ENCODE data around the gene GALNT14.

DNA sequence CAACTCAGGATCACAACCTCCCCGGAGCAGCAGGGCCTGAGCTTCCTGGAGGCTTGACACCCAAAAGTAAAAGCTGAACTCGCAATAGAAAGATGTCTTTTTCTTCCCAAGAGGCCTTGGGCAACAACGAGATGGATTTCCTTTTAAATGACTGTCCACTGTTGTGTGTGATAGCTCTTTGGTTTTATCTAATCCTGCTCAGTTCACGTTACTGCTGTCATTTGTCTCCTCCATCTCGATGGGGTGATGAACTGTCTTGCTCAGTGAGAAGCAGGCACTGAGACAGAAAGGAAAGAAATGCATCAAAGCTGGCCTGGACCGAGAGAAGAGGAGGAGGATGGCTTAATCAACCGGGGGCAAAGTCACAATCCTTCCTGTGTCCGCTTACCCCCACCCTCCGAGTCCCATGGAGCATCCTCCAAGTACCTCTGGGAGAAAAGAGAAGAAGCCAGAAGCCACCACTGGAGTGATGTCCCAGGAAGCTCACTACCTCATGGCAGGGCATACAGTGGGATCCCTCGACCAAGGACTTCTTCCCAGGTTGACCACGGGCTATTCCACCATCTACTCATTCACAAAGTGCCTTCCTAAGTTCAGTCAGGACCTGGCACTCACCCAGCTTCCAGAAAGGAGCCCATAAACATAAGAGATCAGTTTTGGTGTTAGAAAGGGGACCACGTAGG, 68.5 kb downstream of the GALNT14 start:
- TF ChIP-seq, protein P1, sequence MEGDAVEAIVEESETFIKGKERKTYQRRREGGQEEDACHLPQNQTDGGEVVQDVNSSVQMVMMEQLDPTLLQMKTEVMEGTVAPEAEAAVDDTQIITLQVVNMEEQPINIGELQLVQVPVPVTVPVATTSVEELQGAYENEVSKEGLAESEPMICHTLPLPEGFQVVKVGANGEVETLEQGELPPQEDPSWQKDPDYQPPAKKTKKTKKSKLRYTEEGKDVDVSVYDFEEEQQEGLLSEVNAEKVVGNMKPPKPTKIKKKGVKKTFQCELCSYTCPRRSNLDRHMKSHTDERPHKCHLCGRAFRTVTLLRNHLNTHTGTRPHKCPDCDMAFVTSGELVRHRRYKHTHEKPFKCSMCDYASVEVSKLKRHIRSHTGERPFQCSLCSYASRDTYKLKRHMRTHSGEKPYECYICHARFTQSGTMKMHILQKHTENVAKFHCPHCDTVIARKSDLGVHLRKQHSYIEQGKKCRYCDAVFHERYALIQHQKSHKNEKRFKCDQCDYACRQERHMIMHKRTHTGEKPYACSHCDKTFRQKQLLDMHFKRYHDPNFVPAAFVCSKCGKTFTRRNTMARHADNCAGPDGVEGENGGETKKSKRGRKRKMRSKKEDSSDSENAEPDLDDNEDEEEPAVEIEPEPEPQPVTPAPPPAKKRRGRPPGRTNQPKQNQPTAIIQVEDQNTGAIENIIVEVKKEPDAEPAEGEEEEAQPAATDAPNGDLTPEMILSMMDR (IDR thresholded peaks at IDR 0.05), result no peak
- TF ChIP-seq POLR2AphosphoS5 (IDR thresholded peaks at IDR 0.05), result no peak

Data from gastroesophageal sphincter (tissue), 3 donors.